Testis (tissue), 2 donors: ENCODE data around the gene RYR1.
"Not testable (repeated sequence)": the region's sequence is repeated elsewhere in the genome, so short reads cannot be mapped to it uniquely, and the experiment has no call there.

Source experiments
- CTCF ChIP-seq, 3 experiments: fragments of 450-650 bp in 2 of 3; fragments of 200-600 bp in 1 of 3; sonication (generic) in 1 of 3; IDR thresholded peaks; one replicate each; pipeline ENCODE4 v1.5.1; 2016 to 2019; ENCODE audit warnings: antibody characterized with exemption in 3 of 3, mild to moderate bottlenecking in 2 of 3, moderate library complexity in 1 of 3
- POLR2A ChIP-seq: fragments of 450-650 bp; IDR thresholded peaks from one replicate; pipeline ENCODE4 v1.6.1; 2017; ENCODE audit warnings: antibody characterized with exemption, mild to moderate bottlenecking, moderate library complexity

- not testable (repeated sequence) for TF ChIP-seq CTCF (IDR thresholded peaks at IDR 0.05); POLR2A
These were observed 145.8 kb downstream of the RYR1 start for GRCh38 chr19:38579304-38579703.
